Effector CD8-positive, alpha-beta T cell (primary cell): ENCODE measurements around the gene CORO7.

Experiments
- DNase-seq: peaks from one replicate; lab custom pipeline; 2025; lab: John Stamatoyannopoulos, UW

The CORO7 gene

GRCh38 chr16:4383591-4384444 is 32.6 kb downstream of the CORO7 start:
- DNase-seq = no peak

GRCh38 chr16:4382795-4383357 is 33.5 kb downstream of the CORO7 start:
- no peak for DNase-seq

- no peak for DNase-seq
Measured at GRCh38 chr16:4381935-4382794, 34.2 kb downstream of the CORO7 start.

GRCh38 chr16:4381072-4381934 is 35.1 kb downstream of the CORO7 start:
- DNase-seq = no peak

- DNase-seq = no peak
Measured at GRCh38 chr16:4380119-4381063, 36.0 kb downstream of the CORO7 start.

GRCh38 chr16:4378999-4379690 is 37.3 kb downstream of the CORO7 start:
- no peak for DNase-seq

- DNase-seq = no peak
Measured at GRCh38 chr16:4378161-4378666, 38.2 kb downstream of the CORO7 start.

GRCh38 chr16:4377573-4378154 is 38.7 kb downstream of the CORO7 start:
- DNase-seq = no peak

- no peak for DNase-seq
Measured at GRCh38 chr16:4376893-4377572, 39.4 kb downstream of the CORO7 start.

- no peak for DNase-seq
Measured at GRCh38 chr16:4376126-4376892, 40.1 kb downstream of the CORO7 start.

GRCh38 chr16:4375717-4376116 is 40.7 kb downstream of the CORO7 start:
- DNase-seq = no peak

GRCh38 chr16:4373909-4374742 is 42.3 kb downstream of the CORO7 start:
- DNase-seq = no peak

- DNase-seq = no peak
Measured at GRCh38 chr16:4373356-4373908, 43.0 kb downstream of the CORO7 start.

- DNase-seq = no peak
Measured at GRCh38 chr16:4372578-4373355, 43.6 kb downstream of the CORO7 start.

- DNase-seq = no peak
Measured at GRCh38 chr16:4372001-4372577, 44.3 kb downstream of the CORO7 start.
